ENCODE data around the gene LTF. TPM values are rescaled to one million over a fixed set of nuclear protein-coding genes. Genes with fewer than 3 reads are reported as not detected.
A peak's percentile ranks its signal among the peaks of the same experiment; 100 is the strongest.

The LTF gene
- total and polyA plus RNA-seq, 9 of the 15 experiments (the other 6 are each of a cell fraction or from before 2014, with no cell fraction given), result 0.07 TPM; not detected in 8

DNA sequence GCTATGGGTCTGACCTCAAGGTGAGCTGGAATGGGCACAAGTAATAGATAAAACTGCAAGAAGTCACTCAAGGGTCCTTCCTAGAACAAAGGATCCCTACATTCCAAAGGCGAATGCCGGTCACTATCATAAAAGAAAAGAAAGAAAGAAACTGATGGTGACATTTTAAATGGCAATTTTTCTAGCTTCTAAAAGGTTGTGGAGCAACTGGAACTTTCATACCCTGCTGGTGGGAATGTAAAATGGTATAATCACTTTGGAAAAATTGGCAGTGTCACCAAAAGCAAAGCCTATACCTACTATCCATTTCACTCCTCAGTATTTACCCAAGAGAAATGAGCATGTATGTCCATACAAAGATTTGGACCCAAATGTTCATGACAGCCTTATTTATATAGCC is 53.4 kb downstream of the LTF start:
- WGBS (ENCODE audit: insufficient coverage, low coverage, missing lambda C conversion rate), result 63% methylated on average over 2 of the region's 2 CpGs
- no peaks in the 10 kb centered on the region; the same call in 1 of the 2 replicates for H3K9me3 ChIP-seq (replicated peaks; ENCODE audit: control insufficient read depth, insufficient read depth, low read depth, low read length)
- ATAC-seq (no peak), DNase-seq (ENCODE audit: extremely low read depth in 1 of 4, low spot score in 3 of 4) (no peak), FAIRE-seq (no peak)
- no TSS peak for BruUV-seq (replicated peaks)
- ChIA-PET CTCF (ENCODE audit: low intra/inter-chr PET ratio) (no interaction called here), POLR2A (interaction anchor here (0.7 to 1.2 kb wide), 2 partner anchors 13 to 1350 kb away, joined by 4 to 5 read pairs; no protein-coding TSS in a partner anchor)
- peaks cover 2% of the 10 kb centered on the region; the same call in 1 of the 3 replicates for H3K79me2 ChIP-seq (ENCODE audit: control insufficient read depth, insufficient read depth, low read length)
- no peaks in the 10 kb centered on the region for H4K20me1 ChIP-seq (replicated peaks; ENCODE audit: control insufficient read depth, insufficient read depth, low read length)
- no peak overlapping the region for H3K4me3 ChIP-seq
- no peak overlapping the region for H3K27ac ChIP-seq (ENCODE audit: extremely low read depth, low read depth, low read length)
- TF ChIP-seq, protein P1, sequence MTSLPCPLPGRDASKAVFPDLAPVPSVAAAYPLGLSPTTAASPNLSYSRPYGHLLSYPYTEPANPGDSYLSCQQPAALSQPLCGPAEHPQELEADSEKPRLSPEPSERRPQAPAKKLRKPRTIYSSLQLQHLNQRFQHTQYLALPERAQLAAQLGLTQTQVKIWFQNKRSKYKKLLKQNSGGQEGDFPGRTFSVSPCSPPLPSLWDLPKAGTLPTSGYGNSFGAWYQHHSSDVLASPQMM (CRISPR knock-in tag; IDR thresholded peaks at IDR 0.05), result no peak
- no peak for TF ChIP-seq HLTF (IDR thresholded peaks at IDR 0.05)
- TF ChIP-seq TEAD4 (IDR thresholded peaks at IDR 0.05; ENCODE audit: low read length), result peak; percentile 40; the same call in 1 of the 2 replicates
- no peak for TF ChIP-seq TEAD4 (CRISPR knock-in tag; IDR thresholded peaks at IDR 0.05; ENCODE audit: borderline replicate concordance)
- no peak for TF ChIP-seq CHCHD3 (CRISPR knock-in tag; IDR thresholded peaks at IDR 0.05)
- TF ChIP-seq TEAD1 (CRISPR knock-in tag; IDR thresholded peaks at IDR 0.05), result 0 out of 4 replicates have a peak, but pooled peaks of 1 of the 2 experiments have one; percentile 63
- no peak for TF ChIP-seq ZNF785 (CRISPR knock-in tag; IDR thresholded peaks at IDR 0.05)
- peak; percentile 59; the same call in 1 of the 2 replicates for TF ChIP-seq TEAD2 (tag; IDR thresholded peaks at IDR 0.05)
- TF ChIP-seq, protein P2, sequence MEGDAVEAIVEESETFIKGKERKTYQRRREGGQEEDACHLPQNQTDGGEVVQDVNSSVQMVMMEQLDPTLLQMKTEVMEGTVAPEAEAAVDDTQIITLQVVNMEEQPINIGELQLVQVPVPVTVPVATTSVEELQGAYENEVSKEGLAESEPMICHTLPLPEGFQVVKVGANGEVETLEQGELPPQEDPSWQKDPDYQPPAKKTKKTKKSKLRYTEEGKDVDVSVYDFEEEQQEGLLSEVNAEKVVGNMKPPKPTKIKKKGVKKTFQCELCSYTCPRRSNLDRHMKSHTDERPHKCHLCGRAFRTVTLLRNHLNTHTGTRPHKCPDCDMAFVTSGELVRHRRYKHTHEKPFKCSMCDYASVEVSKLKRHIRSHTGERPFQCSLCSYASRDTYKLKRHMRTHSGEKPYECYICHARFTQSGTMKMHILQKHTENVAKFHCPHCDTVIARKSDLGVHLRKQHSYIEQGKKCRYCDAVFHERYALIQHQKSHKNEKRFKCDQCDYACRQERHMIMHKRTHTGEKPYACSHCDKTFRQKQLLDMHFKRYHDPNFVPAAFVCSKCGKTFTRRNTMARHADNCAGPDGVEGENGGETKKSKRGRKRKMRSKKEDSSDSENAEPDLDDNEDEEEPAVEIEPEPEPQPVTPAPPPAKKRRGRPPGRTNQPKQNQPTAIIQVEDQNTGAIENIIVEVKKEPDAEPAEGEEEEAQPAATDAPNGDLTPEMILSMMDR (IDR thresholded peaks at IDR 0.05 in 2 of 3, conservative IDR thresholded peaks at IDR 0.05 in 1 of 3; ENCODE audit: insufficient read depth in 2 of 3, low read depth in 1 of 3, low read length in 3 of 3), result peak in 2 of 3 experiments; percentile 12 to 21; a peak in 1 of 6 replicates
- no peak for TF ChIP-seq WHSC1 (IDR thresholded peaks at IDR 0.05; ENCODE audit: low read length)
- in situ Hi-C loops (cut with MboI), result loop anchor here (25.0 kb wide), 1 partner anchor 1374 kb away; the partner anchor contains the start of gene CLEC3B
- no peaks in the 10 kb centered on the region for H3K36me3 ChIP-seq (ENCODE audit: control insufficient read depth, insufficient read depth, low read length)
- no peaks in the 10 kb centered on the region for H3K27me3 ChIP-seq (ENCODE audit: control insufficient read depth in 2 of 2, insufficient read depth in 2 of 2, low read length in 2 of 2)
- H3K4me1 ChIP-seq (replicated peaks in 1 of 2; ENCODE audit: control insufficient read depth in 2 of 2, insufficient read depth in 2 of 2, low read length in 2 of 2), result peaks cover 19 to 33% of the 10 kb centered on the region in 2 experiments
- H3K9ac ChIP-seq (ENCODE audit: insufficient read depth in 1 of 2, low read depth in 2 of 2, low read length in 2 of 2), result no peak overlapping the region
- intact Hi-C loops (cut with micrococcal nuclease), result no loop called here
- H3K9me1 ChIP-seq (ENCODE audit: control insufficient read depth, insufficient read depth, low read length), result no peaks in the 10 kb centered on the region
- no peak overlapping the region for H3K4me2 ChIP-seq (ENCODE audit: insufficient read depth, low read length)
- no peak overlapping the region for H2AFZ ChIP-seq (ENCODE audit: low read depth, low read length)

All from K562 (cell line).